ENCODE results near the gene RBM20. TPM values are rescaled to one million over a fixed set of nuclear protein-coding genes. Genes with fewer than 3 reads are reported as not detected.

RBM20 gene
- total and polyA plus RNA-seq, 2 of the 4 experiments (the other 2 are of a cell fraction), result under 0.01 to 0.15 TPM

GRCh38 chr10:110824152-110824441 lies 180.0 kb downstream of the RBM20 start:
- WGBS, 2 experiments (ENCODE audit: extremely low coverage in 2 of 2, insufficient read length in 1 of 2), result no CpG with 5 or more reads among the region's 1 CpG
- Histone ChIP-seq H2BK15ac (ENCODE audit: low read depth, low read length) (no peak overlapping the region), H3K9ac (ENCODE audit: low read depth, low read length) (no peak overlapping the region), H4K91ac (ENCODE audit: insufficient read depth, low read depth, low read length) (no peak overlapping the region), H3K4ac (ENCODE audit: low read depth, low read length) (no peak overlapping the region), H3K27me3 (ENCODE audit: control insufficient read depth, insufficient read depth, low read length) (peaks cover 9% of the 10 kb centered on the region), H4K8ac (ENCODE audit: low read depth in 2 of 2, low read length in 2 of 2) (no peak overlapping the region), H3K36me3 (ENCODE audit: control insufficient read depth, insufficient read depth, low read length) (no peaks in the 10 kb centered on the region), H4K5ac (ENCODE audit: low read depth, low read length) (no peak overlapping the region), H2AFZ (replicated peaks; ENCODE audit: low read length, poor library complexity) (no peak overlapping the region), H3K56ac (ENCODE audit: extremely low read depth, insufficient read depth, low read length) (no peak overlapping the region), H3K4me3 (ENCODE audit: insufficient read depth, low read depth, low read length) (no peak overlapping the region), H3K79me1 (ENCODE audit: low read depth in 1 of 2, low read length in 2 of 2) (no peaks in the 10 kb centered on the region), H4K20me1 (ENCODE audit: insufficient read depth, low read length) (no peaks in the 10 kb centered on the region), H2AK9ac (replicated peaks; ENCODE audit: low read depth, low read length, poor library complexity) (no peak overlapping the region), H3K18ac (ENCODE audit: low read depth, low read length) (no peak overlapping the region), H3K27ac (ENCODE audit: insufficient read depth, low read length) (no peak overlapping the region), H3K23ac (ENCODE audit: low read depth, low read length) (no peak overlapping the region), H2BK20ac (ENCODE audit: low read depth, low read length) (no peak overlapping the region), H3K4me1 (ENCODE audit: control insufficient read depth, insufficient read depth, low read length) (peaks cover 7% of the 10 kb centered on the region; the same call in 1 of the 2 replicates), H2BK120ac (ENCODE audit: low read depth, low read length) (no peak overlapping the region), H2BK5ac (ENCODE audit: low read depth, low read length, poor library complexity, severe bottlenecking) (no peak overlapping the region), H3K9me1 (ENCODE audit: insufficient read depth, low read length) (0 out of 2 replicates have a peak, but pooled peaks cover 2% of the 10 kb centered on the region), H3K9me3 (ENCODE audit: control insufficient read depth, insufficient read depth, low read length) (no peaks in the 10 kb centered on the region), H2AK5ac (ENCODE audit: low read depth, low read length) (no peak overlapping the region), H3K14ac (replicated peaks; ENCODE audit: low read depth, low read length) (no peak overlapping the region), H3K4me2 (ENCODE audit: low read depth, low read length) (no peak overlapping the region)
- POLR2A ChIA-PET (ENCODE audit: unreplicated experiment), result no interaction called here
- no peak for DNase-seq
- dilution Hi-C loops (cut with HindIII; ENCODE audit: low sequenced_read_pairs, unreplicated experiment), result no loop called here
- intact Hi-C loops (cut with micrococcal nuclease), result no loop called here
- TF ChIP-seq FOS (IDR thresholded peaks at IDR 0.05; ENCODE audit: low read depth, low read length) (no peak), CTCF (conservative IDR thresholded peaks at IDR 0.05; ENCODE audit: low read depth, low read length) (no peak), CHD1 (IDR thresholded peaks at IDR 0.05; ENCODE audit: low read depth, low read length) (no peak), POLR2A (IDR thresholded peaks at IDR 0.05; ENCODE audit: low read depth, low read length) (no peak), MXI1 (IDR thresholded peaks at IDR 0.05; ENCODE audit: borderline replicate concordance, low read depth, low read length) (no peak), RFX5 (IDR thresholded peaks at IDR 0.05; ENCODE audit: low read depth, low read length) (no peak), SMC3 (IDR thresholded peaks at IDR 0.05; ENCODE audit: low read depth, low read length) (no peak), NFE2L2 (IDR thresholded peaks at IDR 0.05; ENCODE audit: low read depth, low read length) (no peak), MAFK (IDR thresholded peaks at IDR 0.05; ENCODE audit: low read depth, low read length) (no peak), RAD21 (IDR thresholded peaks at IDR 0.05; ENCODE audit: low read length) (no peak), ELK1 (IDR thresholded peaks at IDR 0.05; ENCODE audit: borderline replicate concordance, low read depth, low read length) (no peak), RCOR1 (IDR thresholded peaks at IDR 0.05; ENCODE audit: insufficient replicate concordance, low read length) (no peak), CEBPB (IDR thresholded peaks at IDR 0.05; ENCODE audit: low read depth, low read length) (no peak)
- no TSS peak for BruUV-seq (replicated peaks)
- ATAC-seq (ENCODE audit: low read depth), result no peak
- CTCF ChIA-PET, result interaction anchor here (0.6 kb wide), 1 partner anchor 137 kb away, joined by 4 read pairs; no protein-coding TSS in a partner anchor
- in situ Hi-C loops (cut with MboI; ENCODE audit: low sequenced_read_pairs), result no loop called here
